ENCODE results near the gene HTD2.

DNA sequence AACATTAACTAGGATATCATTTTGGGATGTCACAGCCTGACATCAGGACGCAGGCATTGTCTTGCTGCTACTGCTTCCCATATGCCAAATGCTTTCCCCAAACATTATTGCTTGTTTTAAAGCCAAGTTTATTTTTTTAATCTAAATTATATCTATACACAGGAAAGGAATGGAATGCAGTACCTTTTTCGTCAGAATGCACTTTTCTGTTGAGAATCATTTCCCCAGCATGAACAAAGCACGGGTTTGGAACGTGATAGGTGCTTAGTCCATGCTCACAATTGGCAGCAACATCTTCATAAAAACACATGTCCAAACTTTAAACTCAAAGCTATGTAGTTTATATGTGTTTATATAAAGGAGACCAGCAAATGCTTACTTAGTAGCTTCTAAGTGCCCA is 52.5 kb downstream of the HTD2 start:
- TF ChIP-seq, protein P1, sequence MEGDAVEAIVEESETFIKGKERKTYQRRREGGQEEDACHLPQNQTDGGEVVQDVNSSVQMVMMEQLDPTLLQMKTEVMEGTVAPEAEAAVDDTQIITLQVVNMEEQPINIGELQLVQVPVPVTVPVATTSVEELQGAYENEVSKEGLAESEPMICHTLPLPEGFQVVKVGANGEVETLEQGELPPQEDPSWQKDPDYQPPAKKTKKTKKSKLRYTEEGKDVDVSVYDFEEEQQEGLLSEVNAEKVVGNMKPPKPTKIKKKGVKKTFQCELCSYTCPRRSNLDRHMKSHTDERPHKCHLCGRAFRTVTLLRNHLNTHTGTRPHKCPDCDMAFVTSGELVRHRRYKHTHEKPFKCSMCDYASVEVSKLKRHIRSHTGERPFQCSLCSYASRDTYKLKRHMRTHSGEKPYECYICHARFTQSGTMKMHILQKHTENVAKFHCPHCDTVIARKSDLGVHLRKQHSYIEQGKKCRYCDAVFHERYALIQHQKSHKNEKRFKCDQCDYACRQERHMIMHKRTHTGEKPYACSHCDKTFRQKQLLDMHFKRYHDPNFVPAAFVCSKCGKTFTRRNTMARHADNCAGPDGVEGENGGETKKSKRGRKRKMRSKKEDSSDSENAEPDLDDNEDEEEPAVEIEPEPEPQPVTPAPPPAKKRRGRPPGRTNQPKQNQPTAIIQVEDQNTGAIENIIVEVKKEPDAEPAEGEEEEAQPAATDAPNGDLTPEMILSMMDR (IDR thresholded peaks at IDR 0.05): no peak
- TF ChIP-seq POLR2A (IDR thresholded peaks at IDR 0.05): no peak
